ENCODE measurements around the gene UBALD2. TPM values are rescaled to one million over a fixed set of nuclear protein-coding genes. Genes with fewer than 3 reads are reported as not detected.

UBALD2 gene
- total and polyA plus RNA-seq, 2 of the 13 experiments (the other 11 are each of a cell fraction or from before 2014, with no cell fraction given): 3.3 to 89.7 TPM

DNA sequence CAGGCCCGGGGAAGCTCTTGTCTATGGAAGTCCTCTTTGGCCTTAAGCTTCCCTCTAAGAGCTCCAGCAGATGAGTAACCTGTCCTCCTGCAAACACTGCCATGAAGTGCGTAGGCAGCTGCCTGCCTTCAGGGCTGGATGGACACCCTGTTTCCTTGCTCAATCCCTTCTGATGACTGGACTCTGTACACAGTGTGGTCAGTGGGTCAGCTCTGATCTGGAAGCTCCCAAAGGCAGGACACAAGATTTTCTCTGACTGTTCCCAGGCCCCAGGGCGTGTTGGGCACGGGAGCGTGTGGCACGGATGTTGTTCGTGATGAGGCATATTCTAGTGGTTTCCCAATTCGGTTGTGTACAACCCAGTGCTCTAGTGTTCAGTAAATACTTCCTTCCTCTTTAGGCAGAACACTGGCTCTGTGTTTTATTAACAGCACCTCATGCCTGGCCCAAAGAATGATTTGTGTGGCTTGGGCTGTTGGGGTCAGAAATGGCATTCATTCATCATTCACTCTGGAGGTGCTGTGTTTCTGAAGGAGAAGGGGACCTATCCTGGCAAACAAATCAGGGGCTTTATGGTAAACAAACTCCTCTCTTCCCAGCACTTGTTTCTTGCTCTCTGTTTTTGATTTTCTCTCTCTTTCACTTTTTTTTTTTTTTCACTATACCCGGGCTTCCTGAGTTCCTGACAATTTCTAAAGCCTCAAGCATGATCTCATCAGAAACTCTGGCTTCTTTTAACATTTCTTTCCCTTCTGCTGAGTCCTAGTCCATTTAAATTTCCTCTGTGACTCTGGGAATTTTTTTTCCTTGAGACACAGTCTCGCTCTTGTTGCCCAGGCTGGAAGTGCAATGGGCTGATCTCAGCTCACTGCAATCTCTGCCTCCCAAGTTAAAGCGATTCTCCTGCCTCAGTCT, 12.9 kb upstream of the UBALD2 start (continued):
- TF ChIP-seq, protein P1, sequence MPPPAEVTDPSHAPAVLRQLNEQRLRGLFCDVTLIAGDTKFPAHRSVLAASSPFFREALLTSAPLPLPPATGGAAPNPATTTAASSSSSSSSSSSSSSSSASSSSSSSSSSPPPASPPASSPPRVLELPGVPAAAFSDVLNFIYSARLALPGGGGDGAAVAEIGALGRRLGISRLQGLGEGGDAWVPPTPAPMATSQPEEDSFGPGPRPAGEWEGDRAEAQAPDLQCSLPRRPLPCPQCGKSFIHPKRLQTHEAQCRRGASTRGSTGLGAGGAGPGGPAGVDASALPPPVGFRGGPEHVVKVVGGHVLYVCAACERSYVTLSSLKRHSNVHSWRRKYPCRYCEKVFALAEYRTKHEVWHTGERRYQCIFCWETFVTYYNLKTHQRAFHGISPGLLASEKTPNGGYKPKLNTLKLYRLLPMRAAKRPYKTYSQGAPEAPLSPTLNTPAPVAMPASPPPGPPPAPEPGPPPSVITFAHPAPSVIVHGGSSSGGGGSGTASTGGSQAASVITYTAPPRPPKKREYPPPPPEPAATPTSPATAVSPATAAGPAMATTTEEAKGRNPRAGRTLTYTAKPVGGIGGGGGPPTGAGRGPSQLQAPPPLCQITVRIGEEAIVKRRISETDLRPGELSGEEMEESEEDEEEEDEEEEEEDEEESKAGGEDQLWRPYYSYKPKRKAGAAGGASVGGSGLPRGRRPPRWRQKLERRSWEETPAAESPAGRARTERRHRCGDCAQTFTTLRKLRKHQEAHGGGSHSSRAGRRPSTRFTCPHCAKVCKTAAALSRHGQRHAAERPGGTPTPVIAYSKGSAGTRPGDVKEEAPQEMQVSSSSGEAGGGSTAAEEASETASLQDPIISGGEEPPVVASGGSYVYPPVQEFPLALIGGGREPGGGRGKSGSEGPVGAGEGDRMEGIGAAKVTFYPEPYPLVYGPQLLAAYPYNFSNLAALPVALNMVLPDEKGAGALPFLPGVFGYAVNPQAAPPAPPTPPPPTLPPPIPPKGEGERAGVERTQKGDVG (CRISPR knock-in tag; IDR thresholded peaks at IDR 0.05; ENCODE audit: borderline replicate concordance): peak; percentile 37; the same call in 1 of the 2 replicates
- TF ChIP-seq, protein P2, sequence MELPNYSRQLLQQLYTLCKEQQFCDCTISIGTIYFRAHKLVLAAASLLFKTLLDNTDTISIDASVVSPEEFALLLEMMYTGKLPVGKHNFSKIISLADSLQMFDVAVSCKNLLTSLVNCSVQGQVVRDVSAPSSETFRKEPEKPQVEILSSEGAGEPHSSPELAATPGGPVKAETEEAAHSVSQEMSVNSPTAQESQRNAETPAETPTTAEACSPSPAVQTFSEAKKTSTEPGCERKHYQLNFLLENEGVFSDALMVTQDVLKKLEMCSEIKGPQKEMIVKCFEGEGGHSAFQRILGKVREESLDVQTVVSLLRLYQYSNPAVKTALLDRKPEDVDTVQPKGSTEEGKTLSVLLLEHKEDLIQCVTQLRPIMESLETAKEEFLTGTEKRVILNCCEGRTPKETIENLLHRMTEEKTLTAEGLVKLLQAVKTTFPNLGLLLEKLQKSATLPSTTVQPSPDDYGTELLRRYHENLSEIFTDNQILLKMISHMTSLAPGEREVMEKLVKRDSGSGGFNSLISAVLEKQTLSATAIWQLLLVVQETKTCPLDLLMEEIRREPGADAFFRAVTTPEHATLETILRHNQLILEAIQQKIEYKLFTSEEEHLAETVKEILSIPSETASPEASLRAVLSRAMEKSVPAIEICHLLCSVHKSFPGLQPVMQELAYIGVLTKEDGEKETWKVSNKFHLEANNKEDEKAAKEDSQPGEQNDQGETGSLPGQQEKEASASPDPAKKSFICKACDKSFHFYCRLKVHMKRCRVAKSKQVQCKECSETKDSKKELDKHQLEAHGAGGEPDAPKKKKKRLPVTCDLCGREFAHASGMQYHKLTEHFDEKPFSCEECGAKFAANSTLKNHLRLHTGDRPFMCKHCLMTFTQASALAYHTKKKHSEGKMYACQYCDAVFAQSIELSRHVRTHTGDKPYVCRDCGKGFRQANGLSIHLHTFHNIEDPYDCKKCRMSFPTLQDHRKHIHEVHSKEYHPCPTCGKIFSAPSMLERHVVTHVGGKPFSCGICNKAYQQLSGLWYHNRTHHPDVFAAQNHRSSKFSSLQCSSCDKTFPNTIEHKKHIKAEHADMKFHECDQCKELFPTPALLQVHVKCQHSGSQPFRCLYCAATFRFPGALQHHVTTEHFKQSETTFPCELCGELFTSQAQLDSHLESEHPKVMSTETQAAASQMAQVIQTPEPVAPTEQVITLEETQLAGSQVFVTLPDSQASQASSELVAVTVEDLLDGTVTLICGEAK (IDR thresholded peaks at IDR 0.05): no peak
- TF ChIP-seq, protein P2 (CRISPR knock-in tag; IDR thresholded peaks at IDR 0.05): peak; percentile 23; the same call in 1 of the 2 replicates
- TF ChIP-seq ZNF772 (CRISPR knock-in tag; IDR thresholded peaks at IDR 0.05) (peak; percentile 65; the same call in 1 of the 2 replicates), HMG20A (CRISPR knock-in tag; IDR thresholded peaks at IDR 0.05; ENCODE audit: borderline replicate concordance) (peak; percentile 98), HHEX (CRISPR knock-in tag; IDR thresholded peaks at IDR 0.05) (peak; percentile 68), ZNF839 (CRISPR knock-in tag; IDR thresholded peaks at IDR 0.05; ENCODE audit: borderline replicate concordance) (0 out of 2 replicates have a peak, but pooled peaks have one; percentile 51), FOXA3 (CRISPR knock-in tag; IDR thresholded peaks at IDR 0.05) (peak; percentile 96)
- TF ChIP-seq, protein P3, sequence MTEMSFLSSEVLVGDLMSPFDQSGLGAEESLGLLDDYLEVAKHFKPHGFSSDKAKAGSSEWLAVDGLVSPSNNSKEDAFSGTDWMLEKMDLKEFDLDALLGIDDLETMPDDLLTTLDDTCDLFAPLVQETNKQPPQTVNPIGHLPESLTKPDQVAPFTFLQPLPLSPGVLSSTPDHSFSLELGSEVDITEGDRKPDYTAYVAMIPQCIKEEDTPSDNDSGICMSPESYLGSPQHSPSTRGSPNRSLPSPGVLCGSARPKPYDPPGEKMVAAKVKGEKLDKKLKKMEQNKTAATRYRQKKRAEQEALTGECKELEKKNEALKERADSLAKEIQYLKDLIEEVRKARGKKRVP (CRISPR knock-in tag; IDR thresholded peaks at IDR 0.05): peak in 1 of 2 experiments; percentile 87; a peak in 2 of 4 replicates

Data from HepG2 (cell line).